ENCODE results near the gene JARID2. TPM values are rescaled to one million over a fixed set of nuclear protein-coding genes. Genes with fewer than 3 reads are reported as not detected.

The JARID2 gene
- total and polyA plus RNA-seq, 2 of the 13 experiments (the other 11 are each of a cell fraction or from before 2014, with no cell fraction given): 7.5 to 10.3 TPM

- Histone ChIP-seq H3K36me3 (replicated peaks in 1 of 2; ENCODE audit: control insufficient read depth in 1 of 2, insufficient read depth in 2 of 2, low read length in 2 of 2) (no peaks in the 10 kb centered on the region; a peak in 1 of 5 replicates), H3K27me3 (ENCODE audit: control insufficient read depth in 1 of 2, insufficient read depth in 2 of 2, low read length in 2 of 2) (no peaks in the 10 kb centered on the region), H4K20me1 (ENCODE audit: insufficient read depth, low read length) (peaks cover 8% of the 10 kb centered on the region; the same call in 1 of the 2 replicates), H3K4me3 (replicated peaks in 1 of 3; ENCODE audit: insufficient read depth in 1 of 3, low read depth in 2 of 3, low read length in 3 of 3) (no peak overlapping the region), H3K4me2 (ENCODE audit: low read depth, low read length) (no peak overlapping the region), H2AFZ (ENCODE audit: low read length) (no peak overlapping the region), H3K4me1 (ENCODE audit: insufficient read depth, low read length) (peaks cover 16% of the 10 kb centered on the region; the same call in 1 of the 2 replicates), H3K27ac (ENCODE audit: extremely low read length, insufficient read depth, low read length) (no peak overlapping the region), H3K9me3 (ENCODE audit: low read length) (no peaks in the 10 kb centered on the region), H3K9ac (ENCODE audit: insufficient read depth, low read depth, low read length) (no peak overlapping the region), H3K79me2 (ENCODE audit: insufficient read depth, low read length) (peaks cover 92% of the 10 kb centered on the region)
- TF ChIP-seq ZBTB20 (CRISPR knock-in tag; IDR thresholded peaks at IDR 0.05; ENCODE audit: borderline replicate concordance, low read depth): no peak
- no peak for TF ChIP-seq PRPF4 (IDR thresholded peaks at IDR 0.05; ENCODE audit: low read depth, low read length, poor library complexity, severe bottlenecking)
- CTCF ChIA-PET (ENCODE audit: low intra/inter-chr PET ratio, low total read pairs): no interaction called here
- DNase-seq (ENCODE audit: low spot score): no peak
- ATAC-seq: no peak
- in situ Hi-C loops (cut with HindIII; ENCODE audit: extremely low pct_ligation_motif_present, low pct_unique_long_range_greater_than_20kb) (no loop called here), intact Hi-C loops (cut with micrococcal nuclease; ENCODE audit: unreplicated experiment) (no loop called here)
- FAIRE-seq: no peak
- 95% methylated on average over 8 of the region's 8 CpGs for WGBS (ENCODE audit: low lambda C conversion rate)
- no TSS peak for BruUV-seq (replicated peaks)
- POLR2A ChIA-PET: no interaction called here
These were observed 11.7 kb downstream of the JARID2 start for GRCh38 chr6:15257357-15258132.

GRCh38 chr6:15259766-15260098 lies 13.9 kb downstream of the JARID2 start:
- POLR2A ChIA-PET: no interaction called here
- 64% methylated on average over 1 of the region's 1 CpG for WGBS (ENCODE audit: low lambda C conversion rate)
- H2AFZ ChIP-seq (ENCODE audit: low read length): no peak overlapping the region
- H3K4me1 ChIP-seq (ENCODE audit: insufficient read depth, low read length): peaks cover 11% of the 10 kb centered on the region
- no TSS peak for BruUV-seq (replicated peaks)
- H4K20me1 ChIP-seq (ENCODE audit: insufficient read depth, low read length): peaks cover 3% of the 10 kb centered on the region; the same call in 1 of the 2 replicates
- no peak for ATAC-seq
- no peak for DNase-seq (ENCODE audit: low spot score)
- H3K9ac ChIP-seq (ENCODE audit: insufficient read depth, low read depth, low read length): no peak overlapping the region
- H3K27me3 ChIP-seq (ENCODE audit: control insufficient read depth in 1 of 2, insufficient read depth in 2 of 2, low read length in 2 of 2): no peaks in the 10 kb centered on the region
- in situ Hi-C loops (cut with HindIII; ENCODE audit: extremely low pct_ligation_motif_present, low pct_unique_long_range_greater_than_20kb) (no loop called here), intact Hi-C loops (cut with micrococcal nuclease; ENCODE audit: unreplicated experiment) (no loop called here)
- no peak overlapping the region for H3K4me2 ChIP-seq (ENCODE audit: low read depth, low read length)
- no peak for TF ChIP-seq SALL1 (CRISPR knock-in tag; IDR thresholded peaks at IDR 0.05)
- no peak for TF ChIP-seq ATM (IDR thresholded peaks at IDR 0.05; ENCODE audit: borderline replicate concordance)
- TF ChIP-seq SMYD3 (CRISPR knock-in tag; IDR thresholded peaks at IDR 0.05): no peak
- TF ChIP-seq ZNF644 (CRISPR knock-in tag; IDR thresholded peaks at IDR 0.05; ENCODE audit: low read depth): no peak
- TF ChIP-seq RCOR2 (CRISPR knock-in tag; IDR thresholded peaks at IDR 0.05): no peak
- no peak for TF ChIP-seq TBL1XR1 (IDR thresholded peaks at IDR 0.05; ENCODE audit: borderline replicate concordance, low read length, partially characterized antibody)
- TF ChIP-seq MAFK (conservative IDR thresholded peaks at IDR 0.05 in 1 of 2, IDR thresholded peaks at IDR 0.05 in 1 of 2; ENCODE audit: low read length in 2 of 2): no peak
- TF ChIP-seq CREBL2 (CRISPR knock-in tag; IDR thresholded peaks at IDR 0.05; ENCODE audit: borderline replicate concordance): no peak
- TF ChIP-seq KAT2B (IDR thresholded peaks at IDR 0.05; ENCODE audit: borderline replicate concordance, low read depth, low read length): no peak
- TF ChIP-seq FOXK1 (CRISPR knock-in tag; IDR thresholded peaks at IDR 0.05; ENCODE audit: borderline replicate concordance, low read depth): no peak
- TF ChIP-seq ZNF335 (CRISPR knock-in tag; IDR thresholded peaks at IDR 0.05): no peak
- no peak overlapping the region for H3K27ac ChIP-seq (ENCODE audit: extremely low read length, insufficient read depth, low read length)
- no peak for FAIRE-seq
- no peak overlapping the region for H3K4me3 ChIP-seq (replicated peaks in 1 of 3; ENCODE audit: insufficient read depth in 1 of 3, low read depth in 2 of 3, low read length in 3 of 3)
- CTCF ChIA-PET (ENCODE audit: low intra/inter-chr PET ratio, low total read pairs): no interaction called here
- no peaks in the 10 kb centered on the region for H3K9me3 ChIP-seq (ENCODE audit: low read length)
- H3K79me2 ChIP-seq (ENCODE audit: insufficient read depth, low read length): peaks cover 89% of the 10 kb centered on the region
- no peaks in the 10 kb centered on the region; a peak in 1 of 5 replicates for H3K36me3 ChIP-seq (replicated peaks in 1 of 2; ENCODE audit: control insufficient read depth in 1 of 2, insufficient read depth in 2 of 2, low read length in 2 of 2)

Measured in HepG2 (cell line).